ENCODE measurements around the gene ITGA1. TPM values are rescaled to one million over a fixed set of nuclear protein-coding genes. Genes with fewer than 3 reads are reported as not detected.

Gene ITGA1
- total and polyA plus RNA-seq, 2 of the 13 experiments (the other 11 are each of a cell fraction or from before 2014, with no cell fraction given), result 23.1 to 28.6 TPM

DNA sequence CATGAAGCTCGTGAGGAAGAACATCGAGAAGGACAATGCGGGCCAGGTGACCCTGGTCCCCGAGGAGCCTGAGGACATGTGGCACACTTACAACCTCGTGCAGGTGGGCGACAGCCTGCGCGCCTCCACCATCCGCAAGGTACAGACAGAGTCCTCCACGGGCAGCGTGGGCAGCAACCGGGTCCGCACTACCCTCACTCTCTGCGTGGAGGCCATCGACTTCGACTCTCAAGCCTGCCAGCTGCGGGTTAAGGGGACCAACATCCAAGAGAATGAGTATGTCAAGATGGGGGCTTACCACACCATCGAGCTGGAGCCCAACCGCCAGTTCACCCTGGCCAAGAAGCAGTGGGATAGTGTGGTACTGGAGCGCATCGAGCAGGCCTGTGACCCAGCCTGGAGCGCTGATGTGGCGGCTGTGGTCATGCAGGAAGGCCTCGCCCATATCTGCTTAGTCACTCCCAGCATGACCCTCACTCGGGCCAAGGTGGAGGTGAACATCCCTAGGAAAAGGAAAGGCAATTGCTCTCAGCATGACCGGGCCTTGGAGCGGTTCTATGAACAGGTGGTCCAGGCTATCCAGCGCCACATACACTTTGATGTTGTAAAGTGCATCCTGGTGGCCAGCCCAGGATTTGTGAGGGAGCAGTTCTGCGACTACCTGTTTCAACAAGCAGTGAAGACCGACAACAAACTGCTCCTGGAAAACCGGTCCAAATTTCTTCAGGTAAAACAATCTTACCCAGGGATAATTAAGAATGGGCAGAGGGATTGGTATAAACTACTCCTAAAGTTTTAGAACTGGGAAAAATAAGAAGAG is 12.9 kb downstream of the ITGA1 start (continued):
- TF ChIP-seq RNF2 (conservative IDR thresholded peaks at IDR 0.05; ENCODE audit: low read depth), result 0 out of 2 replicates have a peak, but pooled peaks have one; percentile 13
- TF ChIP-seq SIN3A (IDR thresholded peaks at IDR 0.05; ENCODE audit: borderline replicate concordance, low read depth, low read length), result 0 out of 2 replicates have a peak, but pooled peaks have one; percentile 46
- peak; percentile 41; the same call in 1 of the 2 replicates for TF ChIP-seq REPIN1 (CRISPR knock-in tag; IDR thresholded peaks at IDR 0.05; ENCODE audit: borderline replicate concordance, low read depth)
- no peak for TF ChIP-seq HHEX (CRISPR knock-in tag; IDR thresholded peaks at IDR 0.05)
- TF ChIP-seq RFXAP (CRISPR knock-in tag; IDR thresholded peaks at IDR 0.05; ENCODE audit: borderline replicate concordance), result 0 out of 2 replicates have a peak, but pooled peaks have one; percentile 19
- 0 out of 2 replicates have a peak, but pooled peaks have one; percentile 63 for TF ChIP-seq ZNF501 (CRISPR knock-in tag; IDR thresholded peaks at IDR 0.05)
- 0 out of 2 replicates have a peak, but pooled peaks have one; percentile 1 for TF ChIP-seq TARDBP (CRISPR knock-in tag; IDR thresholded peaks at IDR 0.05)
- TF ChIP-seq HOXA3 (CRISPR knock-in tag; IDR thresholded peaks at IDR 0.05), result peak; percentile 21; the same call in 1 of the 2 replicates
- no peak for TF ChIP-seq ZNF121 (CRISPR knock-in tag; IDR thresholded peaks at IDR 0.05)
- TF ChIP-seq SP5 (CRISPR knock-in tag; IDR thresholded peaks at IDR 0.05; ENCODE audit: borderline replicate concordance, low read depth), result 0 out of 2 replicates have a peak, but pooled peaks have one; percentile 32
- TF ChIP-seq, protein P1, sequence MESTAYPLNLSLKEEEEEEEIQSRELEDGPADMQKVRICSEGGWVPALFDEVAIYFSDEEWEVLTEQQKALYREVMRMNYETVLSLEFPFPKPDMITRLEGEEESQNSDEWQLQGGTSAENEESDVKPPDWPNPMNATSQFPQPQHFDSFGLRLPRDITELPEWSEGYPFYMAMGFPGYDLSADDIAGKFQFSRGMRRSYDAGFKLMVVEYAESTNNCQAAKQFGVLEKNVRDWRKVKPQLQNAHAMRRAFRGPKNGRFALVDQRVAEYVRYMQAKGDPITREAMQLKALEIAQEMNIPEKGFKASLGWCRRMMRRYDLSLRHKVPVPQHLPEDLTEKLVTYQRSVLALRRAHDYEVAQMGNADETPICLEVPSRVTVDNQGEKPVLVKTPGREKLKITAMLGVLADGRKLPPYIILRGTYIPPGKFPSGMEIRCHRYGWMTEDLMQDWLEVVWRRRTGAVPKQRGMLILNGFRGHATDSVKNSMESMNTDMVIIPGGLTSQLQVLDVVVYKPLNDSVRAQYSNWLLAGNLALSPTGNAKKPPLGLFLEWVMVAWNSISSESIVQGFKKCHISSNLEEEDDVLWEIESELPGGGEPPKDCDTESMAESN (CRISPR knock-in tag; conservative IDR thresholded peaks at IDR 0.05), result 0 out of 2 replicates have a peak, but pooled peaks have one; percentile 74
- no peak for TF ChIP-seq ZNF674 (CRISPR knock-in tag; IDR thresholded peaks at IDR 0.05; ENCODE audit: low read depth)
- 0 out of 2 replicates have a peak, but pooled peaks have one; percentile 75 for TF ChIP-seq ZNF547 (CRISPR knock-in tag; IDR thresholded peaks at IDR 0.05)
- TF ChIP-seq ZNF879 (CRISPR knock-in tag; IDR thresholded peaks at IDR 0.05), result no peak
- TF ChIP-seq, protein P2, sequence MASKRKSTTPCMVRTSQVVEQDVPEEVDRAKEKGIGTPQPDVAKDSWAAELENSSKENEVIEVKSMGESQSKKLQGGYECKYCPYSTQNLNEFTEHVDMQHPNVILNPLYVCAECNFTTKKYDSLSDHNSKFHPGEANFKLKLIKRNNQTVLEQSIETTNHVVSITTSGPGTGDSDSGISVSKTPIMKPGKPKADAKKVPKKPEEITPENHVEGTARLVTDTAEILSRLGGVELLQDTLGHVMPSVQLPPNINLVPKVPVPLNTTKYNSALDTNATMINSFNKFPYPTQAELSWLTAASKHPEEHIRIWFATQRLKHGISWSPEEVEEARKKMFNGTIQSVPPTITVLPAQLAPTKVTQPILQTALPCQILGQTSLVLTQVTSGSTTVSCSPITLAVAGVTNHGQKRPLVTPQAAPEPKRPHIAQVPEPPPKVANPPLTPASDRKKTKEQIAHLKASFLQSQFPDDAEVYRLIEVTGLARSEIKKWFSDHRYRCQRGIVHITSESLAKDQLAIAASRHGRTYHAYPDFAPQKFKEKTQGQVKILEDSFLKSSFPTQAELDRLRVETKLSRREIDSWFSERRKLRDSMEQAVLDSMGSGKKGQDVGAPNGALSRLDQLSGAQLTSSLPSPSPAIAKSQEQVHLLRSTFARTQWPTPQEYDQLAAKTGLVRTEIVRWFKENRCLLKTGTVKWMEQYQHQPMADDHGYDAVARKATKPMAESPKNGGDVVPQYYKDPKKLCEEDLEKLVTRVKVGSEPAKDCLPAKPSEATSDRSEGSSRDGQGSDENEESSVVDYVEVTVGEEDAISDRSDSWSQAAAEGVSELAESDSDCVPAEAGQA (IDR thresholded peaks at IDR 0.05; ENCODE audit: low read depth), result no peak
- TF ChIP-seq, protein P2 (CRISPR knock-in tag; IDR thresholded peaks at IDR 0.05; ENCODE audit: borderline replicate concordance), result peak; percentile 72; the same call in 1 of the 2 replicates
- 0 out of 2 replicates have a peak, but pooled peaks have one; percentile 38 for TF ChIP-seq ZNF343 (CRISPR knock-in tag; IDR thresholded peaks at IDR 0.05)
- TF ChIP-seq FOSL2 (CRISPR knock-in tag; IDR thresholded peaks at IDR 0.05), result peak; percentile 61; the same call in 1 of the 2 replicates
- TF ChIP-seq, protein P3, sequence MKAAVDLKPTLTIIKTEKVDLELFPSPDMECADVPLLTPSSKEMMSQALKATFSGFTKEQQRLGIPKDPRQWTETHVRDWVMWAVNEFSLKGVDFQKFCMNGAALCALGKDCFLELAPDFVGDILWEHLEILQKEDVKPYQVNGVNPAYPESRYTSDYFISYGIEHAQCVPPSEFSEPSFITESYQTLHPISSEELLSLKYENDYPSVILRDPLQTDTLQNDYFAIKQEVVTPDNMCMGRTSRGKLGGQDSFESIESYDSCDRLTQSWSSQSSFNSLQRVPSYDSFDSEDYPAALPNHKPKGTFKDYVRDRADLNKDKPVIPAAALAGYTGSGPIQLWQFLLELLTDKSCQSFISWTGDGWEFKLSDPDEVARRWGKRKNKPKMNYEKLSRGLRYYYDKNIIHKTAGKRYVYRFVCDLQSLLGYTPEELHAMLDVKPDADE (CRISPR knock-in tag; IDR thresholded peaks at IDR 0.05), result peak; percentile 57; the same call in 1 of the 2 replicates

All from HepG2 (cell line).